Measurements from ENCODE around the gene PALS1.

The PALS1 gene

GRCh38 chr14:67242168-67242420 lies 859 bp downstream of the PALS1 start:
- Histone ChIP-seq H3K27ac (replicated peaks) (peak overlapping the region; percentile 83), H3K4me3 (replicated peaks; ENCODE audit: insufficient read depth, low read length) (peak overlapping the region; percentile 70), H3K27me3 (ENCODE audit: insufficient read depth, poor library complexity, severe bottlenecking) (no peaks in the 10 kb centered on the region)
- TF ChIP-seq GABPA (IDR thresholded peaks at IDR 0.05; ENCODE audit: low read depth), result no peak
- TF ChIP-seq POLR2AphosphoS5 (IDR thresholded peaks at IDR 0.05; ENCODE audit: low read depth), result no peak
- TF ChIP-seq REST (IDR thresholded peaks at IDR 0.05; ENCODE audit: insufficient replicate concordance, low read depth), result no peak
- no peak for TF ChIP-seq SPI1 (IDR thresholded peaks at IDR 0.05; ENCODE audit: borderline replicate concordance, low read depth)
- TF ChIP-seq CTCF (IDR thresholded peaks at IDR 0.05; ENCODE audit: insufficient read depth, low read length), result no peak
- no peak for DNase-seq (ENCODE audit: low read depth in 1 of 2, low spot score in 1 of 2)

DNA sequence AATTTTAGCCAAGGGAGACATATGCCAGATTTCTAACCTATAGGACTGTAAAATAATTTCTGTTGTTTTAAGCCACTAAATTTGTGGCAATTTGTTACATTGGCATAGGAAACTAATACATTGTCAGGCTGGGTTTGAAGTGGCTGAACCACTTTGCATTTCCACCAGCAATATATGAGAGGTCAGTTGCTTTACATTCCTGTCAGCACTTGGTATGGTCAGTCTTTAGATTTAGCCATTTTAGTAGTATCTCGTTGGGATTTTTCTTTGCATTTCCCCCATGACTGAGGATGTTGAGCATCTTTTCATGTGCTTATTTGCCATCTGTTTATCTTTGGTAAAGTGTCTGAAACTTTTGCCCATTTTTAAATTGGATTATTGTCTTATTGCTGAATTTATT lies 3.9 kb downstream of the PALS1 start:
- no peak overlapping the region for H3K4me3 ChIP-seq (replicated peaks; ENCODE audit: insufficient read depth, low read length)
- H3K27ac ChIP-seq (replicated peaks), result no peak overlapping the region
- no peaks in the 10 kb centered on the region for H3K27me3 ChIP-seq (ENCODE audit: insufficient read depth, poor library complexity, severe bottlenecking)
- no peak for TF ChIP-seq POLR2AphosphoS5 (IDR thresholded peaks at IDR 0.05; ENCODE audit: low read depth)
- DNase-seq (ENCODE audit: low read depth in 1 of 2, low spot score in 1 of 2), result no peak

DNA sequence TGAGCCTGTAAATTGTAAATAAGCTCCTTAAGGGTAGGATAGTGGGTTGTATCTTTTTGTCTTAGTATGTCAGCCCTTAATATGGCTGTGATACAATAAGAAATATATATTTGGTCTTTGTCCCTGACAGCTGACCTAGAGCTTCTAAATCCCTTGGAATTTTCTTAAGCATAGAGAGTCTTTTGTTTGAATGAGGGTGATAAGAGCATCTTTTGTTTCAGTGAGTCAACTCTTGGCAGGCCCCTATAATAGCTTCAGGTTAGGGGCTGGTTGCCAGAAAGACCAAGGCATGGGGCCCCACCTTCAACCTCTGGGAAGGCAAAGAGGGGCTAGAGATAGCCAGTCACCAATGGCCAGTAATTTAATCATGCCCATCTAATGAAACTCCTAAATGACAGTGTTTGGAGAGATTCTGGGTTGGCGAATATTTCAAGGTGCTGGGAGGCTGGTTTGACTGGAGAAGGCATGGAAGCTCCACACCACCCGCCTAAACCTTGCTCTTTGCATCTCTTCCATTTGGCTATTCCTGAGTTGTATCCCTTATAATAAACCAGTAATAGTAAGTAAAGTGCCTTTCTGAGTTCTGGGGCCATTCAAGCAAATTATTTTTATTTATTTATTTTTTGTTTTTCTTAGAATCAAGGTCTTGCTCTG lies 10.5 kb downstream of the PALS1 start:
- no peak overlapping the region for H3K27ac ChIP-seq (replicated peaks)
- no peaks in the 10 kb centered on the region for H3K27me3 ChIP-seq (ENCODE audit: insufficient read depth, poor library complexity, severe bottlenecking)
- TF ChIP-seq CTCF (IDR thresholded peaks at IDR 0.05; ENCODE audit: insufficient read depth, low read length) (no peak), GABPA (IDR thresholded peaks at IDR 0.05; ENCODE audit: low read depth) (no peak), SPI1 (IDR thresholded peaks at IDR 0.05; ENCODE audit: borderline replicate concordance, low read depth) (no peak), POLR2AphosphoS5 (IDR thresholded peaks at IDR 0.05; ENCODE audit: low read depth) (no peak), REST (IDR thresholded peaks at IDR 0.05; ENCODE audit: insufficient replicate concordance, low read depth) (no peak)
- H3K4me3 ChIP-seq (replicated peaks; ENCODE audit: insufficient read depth, low read length), result no peak overlapping the region
- DNase-seq (ENCODE audit: low read depth in 1 of 2, low spot score in 1 of 2), result no peak

DNA sequence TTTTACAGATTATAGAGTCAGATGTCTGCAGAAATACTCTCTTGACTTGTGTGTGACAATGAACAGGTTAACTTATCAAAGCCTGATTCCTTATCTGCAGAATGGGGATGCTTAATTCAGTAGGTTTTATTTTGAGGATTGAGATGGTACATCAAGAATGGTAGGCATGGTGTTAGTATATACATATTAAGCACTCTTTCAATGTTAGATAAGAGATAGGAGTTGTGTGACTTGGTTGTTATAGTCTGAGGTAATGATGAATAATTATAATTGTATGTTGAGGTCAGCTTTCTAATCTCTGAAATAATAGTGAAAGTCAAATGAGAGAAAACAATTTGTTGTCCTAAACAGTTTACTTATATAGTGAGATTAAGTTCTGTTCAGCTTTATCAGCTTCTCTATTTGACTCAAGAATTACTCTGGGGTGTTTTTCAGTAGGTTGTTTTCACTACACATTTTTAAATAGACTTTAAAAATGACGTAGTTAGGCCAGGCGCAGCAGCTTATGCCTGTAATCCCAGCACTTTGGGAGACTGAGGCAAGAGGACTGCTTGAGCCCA lies 11.9 kb downstream of the PALS1 start:
- no peak for TF ChIP-seq POLR2AphosphoS5 (IDR thresholded peaks at IDR 0.05; ENCODE audit: low read depth)
- no peak for TF ChIP-seq REST (IDR thresholded peaks at IDR 0.05; ENCODE audit: insufficient replicate concordance, low read depth)
- no peak for TF ChIP-seq CTCF (IDR thresholded peaks at IDR 0.05; ENCODE audit: insufficient read depth, low read length)
- no peak for TF ChIP-seq GABPA (IDR thresholded peaks at IDR 0.05; ENCODE audit: low read depth)
- TF ChIP-seq SPI1 (IDR thresholded peaks at IDR 0.05; ENCODE audit: borderline replicate concordance, low read depth), result no peak
- DNase-seq (ENCODE audit: low read depth in 1 of 2, low spot score in 1 of 2), result no peak
- H3K27me3 ChIP-seq (ENCODE audit: insufficient read depth, poor library complexity, severe bottlenecking), result no peaks in the 10 kb centered on the region
- H3K4me3 ChIP-seq (replicated peaks; ENCODE audit: insufficient read depth, low read length), result no peak overlapping the region
- no peak overlapping the region for H3K27ac ChIP-seq (replicated peaks)
